Measurements from ENCODE around the gene TOMM22.

TOMM22 gene

GRCh38 chr22:38697425-38698089, 15.8 kb downstream of the TOMM22 start:
- no peak for DNase-seq

- DNase-seq, result no peak
These were observed 16.8 kb downstream of the TOMM22 start for GRCh38 chr22:38698407-38699094.

- DNase-seq, result no peak
These were observed 17.4 kb downstream of the TOMM22 start for GRCh38 chr22:38699143-38699542.

- no peak for DNase-seq
These were observed 18.0 kb downstream of the TOMM22 start for GRCh38 chr22:38699784-38700183.

GRCh38 chr22:38700270-38700788, 18.6 kb downstream of the TOMM22 start:
- no peak for DNase-seq

- peak; percentile 40 for DNase-seq
These were observed 19.3 kb downstream of the TOMM22 start, which contains the start of gene JOSD1 for GRCh38 chr22:38700789-38701628. Gene JOSD1 (minus strand): TSS chr22:38700943. CDS start chr22:38699987, 956 bp downstream.

- DNase-seq, result no peak
These were observed 23.0 kb downstream of the TOMM22 start for GRCh38 chr22:38704654-38705234.

- DNase-seq, result peak; percentile 99
These were observed 23.7 kb downstream of the TOMM22 start, which contains the start of gene GTPBP1 for GRCh38 chr22:38705235-38706100. Gene GTPBP1 (plus strand): TSS chr22:38705944. CDS start chr22:38705956, 12 bp downstream.

GRCh38 chr22:38706101-38706900, 24.5 kb downstream of the TOMM22 start:
- DNase-seq, result no peak

- DNase-seq, result no peak
These were observed 25.1 kb downstream of the TOMM22 start for GRCh38 chr22:38706901-38707195.

- no peak for DNase-seq
These were observed 25.6 kb downstream of the TOMM22 start for GRCh38 chr22:38707346-38707745.

- no peak for DNase-seq
These were observed 26.2 kb downstream of the TOMM22 start for GRCh38 chr22:38707984-38708383.

- DNase-seq, result no peak
These were observed 27.5 kb downstream of the TOMM22 start for GRCh38 chr22:38709306-38709705.

- no peak for DNase-seq
These were observed 28.6 kb downstream of the TOMM22 start for GRCh38 chr22:38710351-38710750.

- no peak for DNase-seq
These were observed 29.1 kb downstream of the TOMM22 start for GRCh38 chr22:38710866-38711265.

GRCh38 chr22:38712486-38713207, 30.9 kb downstream of the TOMM22 start:
- DNase-seq, result no peak

- DNase-seq, result no peak
These were observed 32.2 kb downstream of the TOMM22 start for GRCh38 chr22:38713921-38714320.

GRCh38 chr22:38715176-38715764, 33.5 kb downstream of the TOMM22 start:
- DNase-seq, result no peak

- no peak for DNase-seq
These were observed 34.1 kb downstream of the TOMM22 start for GRCh38 chr22:38715852-38716251.

- DNase-seq, result no peak
These were observed 34.5 kb downstream of the TOMM22 start for GRCh38 chr22:38716271-38716670.

All from DMS 273 treated with DMSO at 0.1 percent for 48 hours (cell line).